HEK293 (cell line): ENCODE results near the gene BMERB1.

Experiments
- BCL11A ChIP-seq: fragments of 450-650 bp; formaldehyde crosslinking; IDR thresholded peaks from 2 replicates; pipeline ENCODE4 v1.5.1; 2016; ENCODE audit warnings: low read depth, missing biosample characterization, missing genetic modification characterization
- GLI4 ChIP-seq: fragments of 450-650 bp; formaldehyde crosslinking; IDR thresholded peaks from 2 replicates; pipeline ENCODE4 v1.5.1; 2016; ENCODE audit warnings: missing biosample characterization, missing genetic modification characterization
- YY1 ChIP-seq: fragments of 450-650 bp; formaldehyde crosslinking; IDR thresholded peaks from 2 replicates; pipeline ENCODE4 v1.5.1; 2018; ENCODE audit warnings: missing biosample characterization, missing genetic modification characterization
- ZBTB21 ChIP-seq: fragments of 450-650 bp; formaldehyde crosslinking; IDR thresholded peaks from 2 replicates; pipeline ENCODE4 v1.5.1; 2017; ENCODE audit warnings: missing biosample characterization, missing genetic modification characterization
- ZNF529 ChIP-seq: fragments of 450-650 bp; formaldehyde crosslinking; IDR thresholded peaks from 2 replicates; pipeline ENCODE4 v1.5.1; 2017; ENCODE audit warnings: missing genetic modification characterization, missing biosample characterization; ENCODE audit not compliant: insufficient replicate concordance
- ZNF660 ChIP-seq: fragments of 450-650 bp; IDR thresholded peaks from 2 replicates; pipeline ENCODE4 v1.5.1; 2018; ENCODE audit warnings: missing biosample characterization, mild to moderate bottlenecking, missing genetic modification characterization
- ZNF777 ChIP-seq: fragments of 450-650 bp; formaldehyde crosslinking; IDR thresholded peaks from 2 replicates; pipeline ENCODE4 v1.5.1; 2017; ENCODE audit warnings: missing biosample characterization, missing genetic modification characterization, borderline replicate concordance
- TF ChIP-seq, protein P1 (sequence below): fragments of 450-650 bp; IDR thresholded peaks from 2 replicates; pipeline ENCODE4 v1.5.1; 2018; ENCODE audit warnings: missing biosample characterization, mild to moderate bottlenecking, missing genetic modification characterization
- TF ChIP-seq, protein P2 (sequence below): fragments of 450-650 bp; formaldehyde crosslinking; IDR thresholded peaks from 2 replicates; pipeline ENCODE4 v1.5.1; 2016; ENCODE audit warnings: missing biosample characterization, missing genetic modification characterization
- TF ChIP-seq, protein P3 (sequence below): fragments of 450-650 bp; formaldehyde crosslinking; IDR thresholded peaks from 2 replicates; pipeline ENCODE4 v1.5.1; 2016; ENCODE audit warnings: missing biosample characterization, missing genetic modification characterization

GRCh38 chr16:15506441-15506840, 72.1 kb downstream of the BMERB1 start:
- TF ChIP-seq, protein P1, sequence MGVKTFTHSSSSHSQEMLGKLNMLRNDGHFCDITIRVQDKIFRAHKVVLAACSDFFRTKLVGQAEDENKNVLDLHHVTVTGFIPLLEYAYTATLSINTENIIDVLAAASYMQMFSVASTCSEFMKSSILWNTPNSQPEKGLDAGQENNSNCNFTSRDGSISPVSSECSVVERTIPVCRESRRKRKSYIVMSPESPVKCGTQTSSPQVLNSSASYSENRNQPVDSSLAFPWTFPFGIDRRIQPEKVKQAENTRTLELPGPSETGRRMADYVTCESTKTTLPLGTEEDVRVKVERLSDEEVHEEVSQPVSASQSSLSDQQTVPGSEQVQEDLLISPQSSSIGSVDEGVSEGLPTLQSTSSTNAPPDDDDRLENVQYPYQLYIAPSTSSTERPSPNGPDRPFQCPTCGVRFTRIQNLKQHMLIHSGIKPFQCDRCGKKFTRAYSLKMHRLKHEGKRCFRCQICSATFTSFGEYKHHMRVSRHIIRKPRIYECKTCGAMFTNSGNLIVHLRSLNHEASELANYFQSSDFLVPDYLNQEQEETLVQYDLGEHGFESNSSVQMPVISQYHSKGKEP (tag by site-specific recombination) = no peak
- TF ChIP-seq BCL11A (tag by site-specific recombination) (no peak), ZNF660 (tag by site-specific recombination) (no peak), YY1 (tag by site-specific recombination) (no peak), GLI4 (tag by site-specific recombination) (no peak), ZNF529 (tag by site-specific recombination) (no peak), ZNF777 (no peak), ZBTB21 (tag by site-specific recombination) (no peak)
- TF ChIP-seq, protein P2, sequence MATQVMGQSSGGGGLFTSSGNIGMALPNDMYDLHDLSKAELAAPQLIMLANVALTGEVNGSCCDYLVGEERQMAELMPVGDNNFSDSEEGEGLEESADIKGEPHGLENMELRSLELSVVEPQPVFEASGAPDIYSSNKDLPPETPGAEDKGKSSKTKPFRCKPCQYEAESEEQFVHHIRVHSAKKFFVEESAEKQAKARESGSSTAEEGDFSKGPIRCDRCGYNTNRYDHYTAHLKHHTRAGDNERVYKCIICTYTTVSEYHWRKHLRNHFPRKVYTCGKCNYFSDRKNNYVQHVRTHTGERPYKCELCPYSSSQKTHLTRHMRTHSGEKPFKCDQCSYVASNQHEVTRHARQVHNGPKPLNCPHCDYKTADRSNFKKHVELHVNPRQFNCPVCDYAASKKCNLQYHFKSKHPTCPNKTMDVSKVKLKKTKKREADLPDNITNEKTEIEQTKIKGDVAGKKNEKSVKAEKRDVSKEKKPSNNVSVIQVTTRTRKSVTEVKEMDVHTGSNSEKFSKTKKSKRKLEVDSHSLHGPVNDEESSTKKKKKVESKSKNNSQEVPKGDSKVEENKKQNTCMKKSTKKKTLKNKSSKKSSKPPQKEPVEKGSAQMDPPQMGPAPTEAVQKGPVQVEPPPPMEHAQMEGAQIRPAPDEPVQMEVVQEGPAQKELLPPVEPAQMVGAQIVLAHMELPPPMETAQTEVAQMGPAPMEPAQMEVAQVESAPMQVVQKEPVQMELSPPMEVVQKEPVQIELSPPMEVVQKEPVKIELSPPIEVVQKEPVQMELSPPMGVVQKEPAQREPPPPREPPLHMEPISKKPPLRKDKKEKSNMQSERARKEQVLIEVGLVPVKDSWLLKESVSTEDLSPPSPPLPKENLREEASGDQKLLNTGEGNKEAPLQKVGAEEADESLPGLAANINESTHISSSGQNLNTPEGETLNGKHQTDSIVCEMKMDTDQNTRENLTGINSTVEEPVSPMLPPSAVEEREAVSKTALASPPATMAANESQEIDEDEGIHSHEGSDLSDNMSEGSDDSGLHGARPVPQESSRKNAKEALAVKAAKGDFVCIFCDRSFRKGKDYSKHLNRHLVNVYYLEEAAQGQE (tag by site-specific recombination) = no peak
- TF ChIP-seq, protein P3, sequence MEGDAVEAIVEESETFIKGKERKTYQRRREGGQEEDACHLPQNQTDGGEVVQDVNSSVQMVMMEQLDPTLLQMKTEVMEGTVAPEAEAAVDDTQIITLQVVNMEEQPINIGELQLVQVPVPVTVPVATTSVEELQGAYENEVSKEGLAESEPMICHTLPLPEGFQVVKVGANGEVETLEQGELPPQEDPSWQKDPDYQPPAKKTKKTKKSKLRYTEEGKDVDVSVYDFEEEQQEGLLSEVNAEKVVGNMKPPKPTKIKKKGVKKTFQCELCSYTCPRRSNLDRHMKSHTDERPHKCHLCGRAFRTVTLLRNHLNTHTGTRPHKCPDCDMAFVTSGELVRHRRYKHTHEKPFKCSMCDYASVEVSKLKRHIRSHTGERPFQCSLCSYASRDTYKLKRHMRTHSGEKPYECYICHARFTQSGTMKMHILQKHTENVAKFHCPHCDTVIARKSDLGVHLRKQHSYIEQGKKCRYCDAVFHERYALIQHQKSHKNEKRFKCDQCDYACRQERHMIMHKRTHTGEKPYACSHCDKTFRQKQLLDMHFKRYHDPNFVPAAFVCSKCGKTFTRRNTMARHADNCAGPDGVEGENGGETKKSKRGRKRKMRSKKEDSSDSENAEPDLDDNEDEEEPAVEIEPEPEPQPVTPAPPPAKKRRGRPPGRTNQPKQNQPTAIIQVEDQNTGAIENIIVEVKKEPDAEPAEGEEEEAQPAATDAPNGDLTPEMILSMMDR (tag by site-specific recombination) = no peak
